GM21723 (cell line): Measurements from ENCODE around the gene EPB41L3.
"Not testable (repeated sequence)": the region's sequence is repeated elsewhere in the genome, so short reads cannot be mapped to it uniquely, and the experiment has no call there.

Experiments used
- ATAC-seq: cut with Tn5 transposase; IDR thresholded peaks from one replicate; pipeline ENCODE4 v1.9.1; 2021; ENCODE audit warnings: mild to moderate bottlenecking, moderate library complexity; ENCODE audit not compliant: unreplicated experiment

The EPB41L3 gene

GRCh38 chr18:5543773-5544389, at the start of gene EPB41L3:
EPB41L3 (minus strand) TSS chr18:5543997; CDS start chr18:5489183, 54,814 bp downstream.
- no peak for ATAC-seq

- no peak for ATAC-seq
Measured at GRCh38 chr18:5588529-5588928, 44.7 kb upstream of the EPB41L3 start.

GRCh38 chr18:5585653-5586052, 41.9 kb upstream of the EPB41L3 start:
- no peak for ATAC-seq

GRCh38 chr18:5584746-5585417, 41.1 kb upstream of the EPB41L3 start:
- no peak for ATAC-seq

- no peak for ATAC-seq
Measured at GRCh38 chr18:5582849-5583681, 39.3 kb upstream of the EPB41L3 start.

- ATAC-seq = no peak
Measured at GRCh38 chr18:5582076-5582475, 38.3 kb upstream of the EPB41L3 start.

GRCh38 chr18:5574843-5575242, 31.0 kb upstream of the EPB41L3 start:
- no peak for ATAC-seq

- no peak for ATAC-seq
Measured at GRCh38 chr18:5571666-5572065, 27.9 kb upstream of the EPB41L3 start.

- ATAC-seq = not testable (repeated sequence)
Measured at GRCh38 chr18:5570613-5571012, 26.8 kb upstream of the EPB41L3 start.

- ATAC-seq = no peak
Measured at GRCh38 chr18:5568416-5568815, 24.6 kb upstream of the EPB41L3 start.

GRCh38 chr18:5558851-5559250, 15.1 kb upstream of the EPB41L3 start:
- ATAC-seq = no peak

GRCh38 chr18:5556310-5556974, 12.6 kb upstream of the EPB41L3 start:
- no peak for ATAC-seq

GRCh38 chr18:5554629-5555028, 10.8 kb upstream of the EPB41L3 start:
- no peak for ATAC-seq

- no peak for ATAC-seq
Measured at GRCh38 chr18:5546660-5547059, 2.9 kb upstream of the EPB41L3 start.

- ATAC-seq = no peak
Measured at GRCh38 chr18:5543036-5543680, 639 bp downstream of the EPB41L3 start.

GRCh38 chr18:5542515-5543035, 1.2 kb downstream of the EPB41L3 start:
- ATAC-seq = no peak

GRCh38 chr18:5541644-5542043, 2.2 kb downstream of the EPB41L3 start:
- no peak for ATAC-seq

- ATAC-seq = no peak
Measured at GRCh38 chr18:5539391-5539790, 4.4 kb downstream of the EPB41L3 start.

- no peak for ATAC-seq
Measured at GRCh38 chr18:5538544-5538943, 5.3 kb downstream of the EPB41L3 start.

- ATAC-seq = no peak
Measured at GRCh38 chr18:5537860-5538259, 5.9 kb downstream of the EPB41L3 start.

GRCh38 chr18:5534845-5535244, 9.0 kb downstream of the EPB41L3 start:
- no peak for ATAC-seq
